Thoracic aorta (tissue), 2 donors: Measurements from ENCODE around the gene NID2. TPM values are rescaled to one million over a fixed set of nuclear protein-coding genes. Genes with fewer than 3 reads are reported as not detected.

Experiments used
- ATAC-seq: fragments of 150-250 bp; one replicate; pipeline ENCODE4 v1.8.0; 2017; ENCODE audit warnings: low read depth; ENCODE audit not compliant: insufficient number of reproducible peaks, low FRiP score
- DNase-seq: peaks from one replicate; pipeline ENCODE4 v3.0.0-alpha.2; 2020; ENCODE audit warnings: low spot score
- H3K27ac ChIP-seq, 2 donors: fragments of 200-600 bp; sonication (generic); 1 replicate in 1 of 2; 2 replicates in 1 of 2; pipeline ENCODE4 v1.5.1; 2016; ENCODE audit warnings: mild to moderate bottlenecking in 2 of 2, moderate library complexity in 2 of 2
- H3K27me3 ChIP-seq: fragments of 200-600 bp; sonication (generic); replicated peaks from 2 replicates; pipeline ENCODE4 v1.6.0; 2016; ENCODE audit warnings: mild to moderate bottlenecking; ENCODE audit not compliant: insufficient read depth
- H3K36me3 ChIP-seq: fragments of 200-600 bp; sonication (generic); one replicate; pipeline ENCODE4 v1.5.1; 2016
- H3K4me1 ChIP-seq, 2 donors: fragments of 200-600 bp; sonication (generic); 1 replicate in 1 of 2; 2 replicates in 1 of 2; pipeline versions ENCODE4 v1.5.1 to v1.6.0; 2016; ENCODE audit warnings: low read depth in 2 of 2, mild to moderate bottlenecking in 1 of 2; ENCODE audit not compliant: control insufficient read depth in 1 of 2
- H3K4me3 ChIP-seq: fragments of 200-600 bp; sonication (generic); 2 replicates; pipeline ENCODE4 v1.5.1; 2016; ENCODE audit warnings: mild to moderate bottlenecking
- H3K9me3 ChIP-seq: fragments of 200-600 bp; sonication (generic); 2 replicates; pipeline ENCODE4 v1.5.1; 2016
- CTCF ChIP-seq: fragments of 200-600 bp; sonication (generic); IDR thresholded peaks from one replicate; pipeline ENCODE4 v1.5.1; 2019; ENCODE audit warnings: antibody characterized with exemption
- total RNA-seq, 2 donors: library from RNA; depleted of rRNA; stranded (reverse); fragments of >200 nt; gene quantifications; one replicate each; pipeline versions ENCODE4 v1.1.0 to v1.2.3, GENCODE V29; 2016

NID2 gene
- total RNA-seq, 2 donors from 2014 or later, result 21.0 to 33.3 TPM

- no peak for ATAC-seq
- Histone ChIP-seq H3K4me1 (no peaks in the 10 kb centered on the region), H3K4me3 (no peak overlapping the region), H3K9me3 (no peaks in the 10 kb centered on the region), H3K36me3 (no peaks in the 10 kb centered on the region), H3K27ac (no peak overlapping the region), H3K27me3 (no peaks in the 10 kb centered on the region)
- DNase-seq, result no peak
- TF ChIP-seq CTCF, result no peak
These were observed 96.3 kb downstream of the NID2 start for GRCh38 chr14:51972566-51972965.

- Histone ChIP-seq H3K36me3 (no peaks in the 10 kb centered on the region), H3K27ac (no peak overlapping the region), H3K27me3 (no peaks in the 10 kb centered on the region), H3K4me3 (no peak overlapping the region), H3K9me3 (no peaks in the 10 kb centered on the region), H3K4me1 (no peaks in the 10 kb centered on the region)
- no peak for ATAC-seq
- no peak for DNase-seq
- no peak for TF ChIP-seq CTCF
These were observed 98.9 kb downstream of the NID2 start for GRCh38 chr14:51969852-51970540.

GRCh38 chr14:51967521-51967920 lies 101.3 kb downstream of the NID2 start:
- no peak for TF ChIP-seq CTCF
- H3K4me1 ChIP-seq, result no peaks in the 10 kb centered on the region
- no peaks in the 10 kb centered on the region for H3K27me3 ChIP-seq
- no peaks in the 10 kb centered on the region for H3K36me3 ChIP-seq
- H3K4me3 ChIP-seq, result no peak overlapping the region
- no peak overlapping the region for H3K27ac ChIP-seq
- ATAC-seq, result no peak
- H3K9me3 ChIP-seq, result no peaks in the 10 kb centered on the region
- DNase-seq, result no peak

- Histone ChIP-seq H3K4me3 (no peak overlapping the region), H3K27ac (no peak overlapping the region), H3K9me3 (no peaks in the 10 kb centered on the region), H3K27me3 (no peaks in the 10 kb centered on the region), H3K36me3 (no peaks in the 10 kb centered on the region), H3K4me1 (no peaks in the 10 kb centered on the region)
- no peak for TF ChIP-seq CTCF
- no peak for DNase-seq
- no peak for ATAC-seq
These were observed 105.6 kb downstream of the NID2 start for GRCh38 chr14:51963286-51963685.

GRCh38 chr14:51962711-51963110 lies 106.1 kb downstream of the NID2 start:
- no peaks in the 10 kb centered on the region for H3K9me3 ChIP-seq
- DNase-seq (no peak), ATAC-seq (no peak)
- H3K4me3 ChIP-seq, result no peak overlapping the region
- no peak for TF ChIP-seq CTCF
- no peaks in the 10 kb centered on the region for H3K4me1 ChIP-seq
- H3K36me3 ChIP-seq, result no peaks in the 10 kb centered on the region
- H3K27me3 ChIP-seq, result no peaks in the 10 kb centered on the region
- H3K27ac ChIP-seq, result no peak overlapping the region
